ENCODE measurements around the gene LHPP.

DNA sequence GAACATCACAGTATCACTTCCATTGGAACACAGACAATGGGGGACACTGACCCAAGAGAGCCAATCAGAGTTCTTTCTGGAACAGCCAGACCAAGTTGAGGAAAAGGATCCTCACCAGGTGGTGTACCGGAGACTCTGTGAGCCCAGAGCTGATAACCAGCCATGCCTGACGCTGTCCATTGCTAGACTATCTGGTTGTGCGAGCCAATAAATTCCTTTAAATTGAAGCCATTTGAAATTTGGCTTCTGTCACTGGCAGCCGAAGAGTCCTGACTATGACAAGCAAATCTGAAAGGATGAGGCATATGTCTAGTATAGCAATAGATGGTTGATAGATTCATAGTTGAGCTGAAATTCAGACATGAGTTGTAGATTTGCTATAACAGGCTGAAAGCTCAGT, 3.1 kb upstream of the LHPP start:
- no peak for TF ChIP-seq PAX5 (IDR thresholded peaks at IDR 0.05; ENCODE audit: borderline replicate concordance, low read depth, low read length)
- no peak for TF ChIP-seq RAD21 (IDR thresholded peaks at IDR 0.05; ENCODE audit: insufficient read depth, low read depth, low read length)
- TF ChIP-seq, protein P1, sequence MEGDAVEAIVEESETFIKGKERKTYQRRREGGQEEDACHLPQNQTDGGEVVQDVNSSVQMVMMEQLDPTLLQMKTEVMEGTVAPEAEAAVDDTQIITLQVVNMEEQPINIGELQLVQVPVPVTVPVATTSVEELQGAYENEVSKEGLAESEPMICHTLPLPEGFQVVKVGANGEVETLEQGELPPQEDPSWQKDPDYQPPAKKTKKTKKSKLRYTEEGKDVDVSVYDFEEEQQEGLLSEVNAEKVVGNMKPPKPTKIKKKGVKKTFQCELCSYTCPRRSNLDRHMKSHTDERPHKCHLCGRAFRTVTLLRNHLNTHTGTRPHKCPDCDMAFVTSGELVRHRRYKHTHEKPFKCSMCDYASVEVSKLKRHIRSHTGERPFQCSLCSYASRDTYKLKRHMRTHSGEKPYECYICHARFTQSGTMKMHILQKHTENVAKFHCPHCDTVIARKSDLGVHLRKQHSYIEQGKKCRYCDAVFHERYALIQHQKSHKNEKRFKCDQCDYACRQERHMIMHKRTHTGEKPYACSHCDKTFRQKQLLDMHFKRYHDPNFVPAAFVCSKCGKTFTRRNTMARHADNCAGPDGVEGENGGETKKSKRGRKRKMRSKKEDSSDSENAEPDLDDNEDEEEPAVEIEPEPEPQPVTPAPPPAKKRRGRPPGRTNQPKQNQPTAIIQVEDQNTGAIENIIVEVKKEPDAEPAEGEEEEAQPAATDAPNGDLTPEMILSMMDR (IDR thresholded peaks at IDR 0.05 in 2 of 3, conservative IDR thresholded peaks at IDR 0.05 in 1 of 3; ENCODE audit: control insufficient read depth in 2 of 3, extremely low read depth in 1 of 3, insufficient read depth in 1 of 3, low read depth in 3 of 3, low read length in 3 of 3): no peak
- TF ChIP-seq MTA3 (IDR thresholded peaks at IDR 0.05; ENCODE audit: borderline replicate concordance, low read length): no peak
